ENCODE measurements around the gene USP7.

Gene USP7

DNA sequence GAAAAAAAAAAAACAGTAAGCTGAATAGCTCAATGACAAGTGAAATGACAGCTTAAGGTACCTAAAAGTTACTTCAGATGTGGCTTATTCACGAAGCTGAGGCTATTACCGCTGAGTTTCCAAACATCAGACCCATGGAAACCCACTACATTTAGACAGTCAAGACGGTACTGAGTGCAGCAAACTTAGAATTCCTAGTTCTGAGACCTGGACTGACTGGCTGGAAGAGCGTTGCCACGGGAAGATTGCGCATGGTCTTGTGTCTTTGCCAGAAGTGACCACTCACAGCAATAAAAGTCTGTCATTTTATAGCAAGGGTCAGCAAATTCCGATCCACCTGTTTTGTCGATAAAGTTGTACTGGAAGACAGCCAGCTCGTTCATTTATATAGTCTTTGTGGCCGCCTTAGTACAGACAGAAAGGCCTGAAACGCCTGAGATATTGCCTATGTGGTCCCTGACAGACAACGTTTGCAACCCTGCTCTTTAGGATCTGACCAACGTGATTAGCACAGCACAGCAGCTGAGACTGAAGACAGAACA is 62.3 kb downstream of the USP7 start:
- no peak for DNase-seq (ENCODE audit: low read depth in 2 of 2)

DNA sequence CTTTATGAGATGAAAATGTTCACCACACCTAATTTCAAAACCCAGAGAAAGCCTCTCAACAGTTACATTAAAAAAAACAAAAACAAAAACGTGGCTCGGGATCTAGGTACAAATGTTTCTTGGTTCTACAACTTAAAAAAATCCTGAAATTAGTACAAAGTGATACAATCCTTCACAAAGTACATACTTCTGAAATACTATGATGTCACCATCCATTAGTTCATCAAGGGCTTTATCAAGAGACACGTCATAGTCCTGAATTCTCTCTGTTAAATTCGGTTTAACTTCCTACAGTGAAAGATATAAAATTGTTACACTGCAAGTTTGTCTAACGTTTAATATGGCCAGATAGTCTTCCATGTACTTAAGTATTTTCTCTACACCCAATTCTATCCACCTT is 63.4 kb downstream of the USP7 start:
- no peak for DNase-seq (ENCODE audit: low read depth in 2 of 2)

DNA sequence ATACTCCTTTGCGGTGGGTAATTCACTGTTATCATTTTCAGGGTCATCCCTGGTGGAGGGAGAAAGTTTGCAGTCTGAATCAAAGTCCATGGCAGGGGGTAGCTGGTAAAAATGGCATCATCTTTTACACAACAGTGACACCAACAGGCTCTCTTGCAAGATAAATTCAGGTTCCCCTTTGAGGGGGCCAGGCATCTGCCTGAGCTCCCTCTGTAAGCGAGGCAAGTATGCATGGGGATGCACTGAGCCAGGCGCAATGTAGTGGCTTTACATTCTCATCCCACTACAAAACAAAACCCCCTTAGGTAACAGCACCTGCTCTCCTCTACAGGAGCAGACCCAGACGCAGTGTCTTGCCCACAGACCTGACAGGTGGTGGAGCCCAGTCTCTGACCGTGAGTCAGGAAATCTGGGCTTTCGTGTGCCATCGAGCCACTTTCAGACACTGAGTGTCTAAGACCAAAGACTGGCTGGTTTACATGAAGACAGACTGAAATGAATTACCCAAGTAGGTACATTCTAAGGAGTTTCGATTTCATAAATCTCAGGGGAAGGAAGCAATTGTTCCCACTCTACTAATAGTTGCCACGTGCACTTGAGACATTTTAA is 63.9 kb downstream of the USP7 start:
- DNase-seq (ENCODE audit: low read depth in 2 of 2) = no peak

DNA sequence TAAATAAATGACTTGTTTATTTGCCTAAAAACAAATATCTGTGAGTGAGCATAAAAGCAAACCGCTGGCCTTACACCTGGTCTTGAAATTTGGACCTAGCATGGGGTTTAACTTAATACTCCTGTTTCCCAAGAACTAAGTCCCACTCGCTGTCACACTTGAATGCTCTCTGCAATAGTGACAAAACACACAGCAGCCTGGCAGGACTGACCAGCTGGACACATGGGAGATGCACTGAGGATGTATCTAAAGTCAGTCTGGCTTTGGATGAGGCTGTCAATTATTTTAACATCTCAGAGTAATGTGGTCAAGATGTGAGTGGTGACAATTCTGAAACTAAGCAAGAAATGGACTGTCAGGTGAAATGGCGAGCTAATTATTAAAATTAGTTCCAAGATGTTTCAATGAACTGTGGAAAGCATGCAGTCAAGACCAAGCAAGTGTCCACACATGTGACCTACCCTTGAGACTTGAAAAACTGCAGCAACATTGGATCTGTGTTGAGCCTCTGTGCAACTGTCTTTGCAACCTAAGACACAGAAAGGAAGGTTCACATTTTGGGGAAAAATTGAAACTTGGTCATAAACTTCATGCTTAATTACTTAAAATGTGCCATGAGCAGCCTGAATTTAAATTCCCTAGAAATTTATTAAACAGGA is 64.9 kb downstream of the USP7 start:
- no peak for DNase-seq (ENCODE audit: low read depth in 2 of 2)

DNA sequence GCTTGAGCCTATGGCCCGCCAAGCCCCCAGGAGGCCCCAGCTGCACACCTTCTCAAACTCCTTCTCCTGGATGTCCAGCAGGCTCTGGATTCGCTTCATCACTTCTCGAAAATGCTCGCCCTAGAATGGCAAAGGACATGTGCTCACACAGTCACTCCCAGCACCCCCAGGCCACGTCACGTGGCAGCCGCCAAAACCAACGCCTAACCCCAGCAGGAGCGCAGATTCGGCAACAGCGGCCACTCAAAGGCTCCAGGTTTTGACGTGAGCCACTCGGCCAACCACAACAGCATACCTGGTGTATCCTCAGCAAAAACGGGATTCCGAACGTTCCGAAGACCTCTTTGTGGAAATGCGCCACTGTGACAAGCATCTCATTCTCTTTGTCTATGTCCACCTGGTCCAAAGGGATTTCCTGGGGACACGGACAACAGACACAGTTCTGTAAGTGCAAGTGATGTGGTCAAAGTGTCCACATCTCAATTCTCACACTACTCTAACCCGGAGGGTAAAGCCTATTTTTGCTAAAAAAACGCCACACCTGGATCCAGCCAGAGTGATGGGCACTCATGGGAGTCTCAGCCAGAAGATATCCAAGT is 68.9 kb downstream of the USP7 start:
- DNase-seq (ENCODE audit: low read depth in 2 of 2) = no peak

DNA sequence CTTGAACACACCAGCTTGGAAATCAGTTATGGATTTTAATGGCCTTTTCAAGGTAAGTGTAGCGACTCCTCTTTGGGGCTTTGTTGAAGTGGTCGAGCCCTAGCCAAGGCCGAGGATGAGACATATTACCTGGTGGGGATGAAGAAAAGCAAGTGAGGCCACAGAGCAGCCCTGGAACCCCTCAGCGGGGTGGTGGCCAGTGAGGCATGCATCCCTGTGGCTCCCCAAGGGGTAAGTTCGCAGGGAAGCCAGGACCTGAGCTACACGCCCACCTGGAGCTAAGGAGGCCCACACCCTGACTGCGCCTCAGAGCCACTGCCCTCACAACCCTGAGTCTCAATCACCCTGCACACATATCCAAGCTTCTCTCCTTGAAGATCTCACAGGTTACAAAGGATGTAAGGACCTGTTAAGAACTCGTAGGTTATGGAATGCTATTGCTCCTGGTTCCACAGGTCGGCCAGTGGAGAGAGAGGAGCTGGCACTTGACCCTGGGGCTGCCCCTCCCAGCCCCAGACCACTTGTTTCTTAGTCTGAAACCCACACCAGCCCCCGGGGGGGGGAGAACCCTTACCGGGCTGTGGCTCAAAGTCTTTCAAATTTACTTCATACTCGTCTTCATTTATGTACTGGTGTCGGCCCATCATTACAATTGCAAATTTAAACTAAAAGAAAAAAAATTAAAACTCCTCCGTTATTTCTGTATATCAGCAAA is 69.6 kb downstream of the USP7 start:
- no peak for DNase-seq (ENCODE audit: low read depth in 2 of 2)

DNA sequence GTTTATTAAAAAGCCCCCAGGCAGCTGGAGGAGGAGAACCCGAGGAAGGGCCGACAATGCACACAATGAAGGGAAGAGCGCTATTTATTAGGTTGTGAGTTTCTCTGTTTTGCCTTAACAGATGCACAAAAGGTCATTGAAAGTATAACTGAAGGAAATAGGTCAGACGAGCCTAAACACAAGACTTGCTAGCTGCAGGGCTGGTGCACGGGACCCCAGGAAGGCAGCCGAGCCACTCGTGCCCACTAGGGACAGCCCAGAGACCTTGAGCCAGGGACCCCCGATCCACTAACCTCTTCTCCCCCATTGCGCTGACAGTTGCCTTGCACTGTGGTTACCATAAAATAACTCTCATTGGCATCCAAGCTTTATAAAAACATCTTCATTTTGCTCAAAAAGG is 70.3 kb downstream of the USP7 start:
- DNase-seq (ENCODE audit: low read depth in 2 of 2) = no peak

DNA sequence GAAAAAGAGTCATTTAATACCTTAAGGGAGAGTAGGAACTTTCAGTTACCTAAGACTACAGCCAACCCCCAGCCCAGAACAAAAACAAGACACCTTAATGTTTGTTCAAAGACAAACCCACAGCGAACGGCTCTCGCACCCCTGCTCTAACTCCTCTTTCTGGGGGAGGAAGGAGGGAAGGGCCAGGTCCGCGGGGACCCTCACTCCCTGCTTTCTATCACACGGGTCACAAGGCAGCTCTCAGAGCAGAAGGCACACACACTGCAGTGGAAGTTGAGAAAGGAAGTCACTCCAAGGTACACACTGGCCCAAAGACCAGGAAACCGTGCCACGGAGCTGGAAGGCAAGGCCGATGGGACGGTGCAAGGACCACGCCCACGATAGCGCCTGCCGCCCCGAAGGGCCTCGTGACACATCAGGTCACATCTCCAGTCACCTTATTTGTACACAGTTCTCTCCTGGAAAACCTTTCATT is 71.6 kb downstream of the USP7 start:
- no peak for DNase-seq (ENCODE audit: low read depth in 2 of 2)

DNA sequence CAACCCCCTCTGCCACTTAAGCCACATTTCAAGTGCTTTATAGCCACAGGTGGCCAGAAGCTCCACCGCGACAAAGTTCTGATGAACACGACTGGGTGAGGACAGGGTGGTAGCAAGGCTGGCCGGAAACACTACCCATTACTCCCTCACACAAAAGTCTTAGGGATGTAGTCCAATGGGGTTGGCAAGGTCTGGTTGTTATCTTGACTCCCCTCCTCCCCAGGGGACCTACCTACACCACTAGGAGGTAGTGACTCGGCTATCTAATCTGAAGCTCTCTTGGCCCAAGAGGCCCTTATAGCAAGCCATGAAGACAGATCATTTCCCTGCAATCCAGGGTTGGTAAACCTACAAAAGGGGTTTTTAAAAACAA is 73.2 kb downstream of the USP7 start:
- DNase-seq (ENCODE audit: low read depth in 2 of 2) = no peak

DNA sequence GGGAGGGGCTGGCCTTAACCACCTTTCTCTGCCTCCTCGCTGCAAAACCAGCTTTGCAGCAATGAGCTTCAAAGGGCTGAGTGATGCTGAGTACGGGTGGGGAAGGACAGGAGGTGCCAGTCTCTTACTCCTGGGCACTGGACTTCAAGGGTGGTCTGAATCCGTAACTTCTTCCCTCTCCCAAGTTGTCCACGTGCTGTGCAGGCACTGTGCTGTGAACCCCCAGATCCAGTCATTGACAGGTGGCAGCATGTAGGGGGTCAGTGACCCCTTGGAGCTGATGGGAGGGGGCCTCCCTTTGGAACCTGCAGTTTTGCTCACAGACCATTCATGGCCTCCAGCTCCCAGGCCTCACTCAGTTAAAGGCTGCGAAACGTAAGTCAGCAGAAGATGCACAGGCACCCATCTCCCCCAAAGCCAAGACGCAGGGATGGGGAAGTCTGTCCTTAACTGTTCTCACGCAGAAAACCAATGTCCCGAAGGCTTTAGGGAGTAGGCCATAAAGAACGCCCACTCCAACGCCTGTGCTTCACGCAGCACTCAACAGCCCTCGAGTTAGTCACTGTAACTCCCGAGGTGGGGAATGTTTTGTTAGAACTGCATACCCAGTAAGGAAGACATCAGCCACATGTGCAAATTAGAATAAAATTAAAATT is 73.7 kb downstream of the USP7 start:
- DNase-seq (ENCODE audit: low read depth in 2 of 2) = no peak

DNA sequence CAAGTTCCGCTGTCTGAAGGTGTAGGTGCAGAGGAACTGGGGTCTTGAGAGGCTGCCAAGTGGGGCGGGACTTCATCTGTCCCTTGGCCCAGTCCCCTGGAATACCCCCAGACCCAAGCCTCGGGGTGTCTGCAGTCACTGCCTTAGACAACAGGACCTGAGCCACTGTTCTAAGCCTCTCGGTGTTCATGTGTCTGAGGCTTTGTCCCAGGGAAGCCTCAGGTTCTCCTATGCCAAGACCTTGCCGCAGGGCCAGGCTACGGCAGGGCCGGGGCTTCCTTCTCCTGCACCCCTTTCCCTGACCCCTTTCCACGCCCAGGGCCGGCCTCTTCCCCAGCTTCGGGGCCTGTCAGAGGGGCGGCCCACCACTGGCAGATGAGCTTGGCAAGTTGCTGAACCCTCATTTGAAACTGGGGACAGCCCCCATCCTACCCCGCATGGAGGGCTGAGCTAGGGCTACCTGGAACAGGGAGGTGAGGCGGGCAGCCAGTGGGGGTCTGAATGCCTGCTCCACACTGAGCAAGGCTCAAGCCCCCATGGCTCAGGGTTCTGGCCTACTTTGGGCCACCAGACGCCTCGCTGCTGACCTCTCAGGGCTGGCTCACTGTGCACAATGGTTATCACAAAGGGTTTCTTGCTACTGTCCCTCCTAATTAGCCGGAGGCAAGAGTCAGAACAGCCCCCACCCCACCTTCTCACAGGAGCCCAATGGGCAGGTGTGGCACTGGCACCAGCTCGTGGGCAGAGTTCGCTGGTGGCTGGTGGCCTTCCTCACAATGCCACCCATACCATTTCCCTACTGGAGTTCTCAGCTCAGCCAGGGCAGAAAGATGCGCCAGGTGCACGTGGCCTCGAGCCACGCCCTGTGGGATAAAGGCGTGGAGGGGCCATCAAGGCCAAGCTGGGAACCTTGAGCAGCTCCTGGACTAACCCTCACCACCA is 74.5 kb downstream of the USP7 start:
- no peak for DNase-seq (ENCODE audit: low read depth in 2 of 2)

DNA sequence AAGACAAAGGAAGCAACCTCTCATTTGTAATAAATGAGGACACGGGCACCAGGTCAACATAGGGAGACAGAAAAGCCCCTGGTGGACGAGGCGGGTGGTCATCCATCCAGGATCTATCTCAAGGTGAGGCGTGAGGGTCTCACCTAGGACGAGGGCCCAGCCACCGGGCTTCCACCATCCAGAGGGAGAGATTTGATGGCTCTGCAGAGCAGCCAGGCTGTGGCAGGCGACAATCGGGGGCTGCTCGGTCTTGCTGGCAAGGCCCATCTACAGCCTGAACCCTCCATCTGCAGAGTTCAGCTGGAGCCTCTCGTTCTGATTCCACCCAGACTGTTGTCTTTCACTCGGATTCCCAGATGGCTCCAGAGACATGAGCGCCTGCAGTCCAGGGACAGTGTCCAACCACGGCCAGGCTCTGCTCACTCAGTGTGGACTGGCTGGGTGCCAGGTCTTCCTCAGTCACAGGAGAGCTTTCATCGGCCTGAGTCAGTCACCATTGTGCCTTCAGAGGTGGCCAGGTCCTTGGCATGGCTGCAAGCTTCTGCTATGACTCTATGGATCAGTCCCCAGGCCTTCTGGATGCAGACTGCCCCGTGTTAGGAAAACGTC is 75.7 kb downstream of the USP7 start:
- DNase-seq (ENCODE audit: low read depth in 2 of 2) = no peak

DNA sequence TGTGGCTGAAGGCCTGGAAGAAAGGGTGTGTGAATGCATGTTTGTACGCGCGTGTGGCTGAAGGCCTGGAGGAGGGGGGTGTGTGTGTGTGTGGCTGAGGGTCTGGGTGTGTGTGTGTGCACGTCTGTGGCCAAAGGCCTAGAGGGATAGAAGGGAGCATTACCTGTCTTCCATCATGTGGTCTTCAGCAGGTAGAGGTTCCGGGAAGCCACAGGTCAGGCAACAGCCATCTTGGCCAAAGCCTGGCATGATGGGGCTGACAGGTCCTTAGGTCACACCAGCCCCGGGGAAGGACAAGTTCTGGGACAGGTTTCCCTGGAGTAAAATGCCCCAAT is 76.3 kb downstream of the USP7 start:
- no peak for DNase-seq (ENCODE audit: low read depth in 2 of 2)

DNA sequence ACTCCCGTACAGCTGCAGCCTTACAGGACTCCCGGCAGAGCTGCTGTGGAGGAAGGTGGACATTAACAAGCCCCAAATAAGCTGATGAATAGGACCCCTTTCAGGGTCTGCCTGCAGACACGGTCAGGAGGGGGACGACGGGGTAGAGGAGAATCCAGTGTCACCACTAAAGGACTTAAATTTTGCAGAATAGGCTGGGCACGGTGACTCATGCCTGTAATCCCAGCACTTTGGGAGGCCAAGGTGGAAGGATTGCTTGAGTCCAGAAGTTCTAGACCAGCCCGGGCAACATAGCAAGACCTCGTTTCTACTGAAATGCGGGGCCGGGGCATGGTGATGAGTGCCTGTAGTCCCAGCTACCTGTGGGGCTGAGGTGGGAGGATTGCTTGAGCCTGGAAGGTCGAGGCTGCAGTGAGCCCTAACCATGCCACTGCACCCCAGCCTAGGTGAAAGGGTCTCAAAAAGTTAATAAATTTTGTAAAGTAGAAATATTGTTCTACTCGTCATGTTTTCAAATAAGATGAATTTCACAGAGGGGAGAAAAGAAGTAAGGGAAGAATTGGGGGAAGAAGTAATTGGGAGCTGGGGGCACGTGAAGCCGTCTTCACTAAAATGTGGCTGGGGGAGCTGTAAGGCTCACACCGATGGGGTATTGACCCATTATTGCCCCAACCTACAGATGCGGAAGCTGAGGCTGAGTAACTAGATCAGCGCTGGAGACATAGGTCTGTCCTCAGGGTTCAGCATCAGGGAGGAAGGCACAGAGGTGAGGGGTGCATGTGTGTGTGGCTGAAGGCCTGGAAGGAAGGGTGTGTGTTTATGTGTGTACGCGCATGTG is 76.9 kb downstream of the USP7 start:
- no peak for DNase-seq (ENCODE audit: low read depth in 2 of 2)

DNA sequence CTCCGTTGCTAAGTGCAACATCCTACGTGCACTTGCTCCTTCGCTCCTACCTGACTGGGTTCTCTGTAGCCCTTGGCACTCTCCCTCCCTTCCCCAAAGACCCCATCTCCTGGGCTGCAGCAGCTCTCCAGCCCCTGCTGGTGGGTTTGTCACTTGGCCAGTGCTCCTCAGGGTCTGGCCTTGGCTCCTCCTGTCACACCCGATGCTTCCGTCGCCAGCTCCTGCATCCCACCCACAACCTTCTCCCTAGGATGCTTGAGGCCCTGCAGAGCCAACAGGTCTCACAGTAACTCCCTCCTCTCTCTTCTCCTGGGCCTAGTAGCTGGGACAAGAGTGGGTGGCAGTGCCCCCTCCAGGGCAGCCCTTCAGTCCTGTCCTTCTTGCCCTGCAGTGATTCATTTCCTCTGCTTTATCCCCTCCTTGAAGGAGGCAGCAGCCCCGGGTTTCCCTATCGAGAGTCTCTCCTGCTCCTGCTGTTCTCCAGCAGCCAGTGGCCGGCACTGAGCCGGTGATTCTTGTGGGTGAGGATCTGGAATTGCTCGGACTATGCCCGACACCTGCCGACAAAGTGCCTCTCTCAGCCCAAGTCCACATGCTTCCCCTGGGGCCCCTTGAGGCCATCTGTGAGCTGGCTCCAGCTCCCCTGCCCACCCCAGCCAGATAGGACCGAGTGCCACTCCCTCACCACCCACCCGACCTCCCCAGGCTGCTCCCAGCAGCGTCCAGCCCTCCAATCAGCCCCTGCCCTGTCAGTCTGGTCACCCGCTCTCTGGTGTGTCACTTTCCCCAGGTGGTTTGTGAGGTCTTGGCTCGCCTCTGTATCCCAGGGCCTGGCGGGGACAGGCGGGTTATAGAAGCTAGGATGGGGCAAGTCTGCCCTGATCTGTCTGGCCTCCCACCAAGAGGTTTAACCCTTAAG is 77.8 kb downstream of the USP7 start:
- no peak for DNase-seq (ENCODE audit: low read depth in 2 of 2)

DNA sequence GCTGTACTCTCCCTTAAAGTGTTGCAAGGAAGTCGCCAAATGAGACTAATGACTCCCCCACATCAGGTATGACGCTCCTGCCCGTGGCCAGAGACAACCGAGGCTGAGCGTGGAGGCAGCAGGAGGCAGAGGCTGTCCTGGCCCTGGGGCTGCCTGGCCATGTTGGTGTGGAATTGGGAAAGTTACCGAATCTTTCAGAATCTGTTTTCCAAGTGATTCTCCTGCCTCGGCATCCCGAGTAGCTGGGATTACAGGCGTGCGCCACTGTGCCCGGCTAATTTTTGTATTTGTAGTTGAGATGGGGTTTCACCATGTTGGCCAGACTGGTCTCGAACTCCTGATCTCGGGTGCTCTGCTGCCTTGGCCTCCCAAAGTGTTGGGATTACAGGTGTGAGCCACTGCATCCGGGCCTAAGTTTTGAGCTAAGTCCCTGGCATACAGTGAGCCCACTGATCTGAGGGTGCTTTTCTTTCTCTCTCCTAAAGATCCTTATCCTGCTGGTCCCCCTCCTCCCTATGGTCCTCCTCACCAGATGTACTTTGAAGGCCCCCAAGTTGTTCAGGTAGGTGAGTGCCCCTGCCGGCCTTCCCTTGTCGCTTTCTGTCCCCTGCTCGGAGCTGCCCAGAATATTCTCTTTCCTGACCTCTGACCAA is 80.9 kb downstream of the USP7 start:
- no peak for DNase-seq (ENCODE audit: low read depth in 2 of 2)

DNA sequence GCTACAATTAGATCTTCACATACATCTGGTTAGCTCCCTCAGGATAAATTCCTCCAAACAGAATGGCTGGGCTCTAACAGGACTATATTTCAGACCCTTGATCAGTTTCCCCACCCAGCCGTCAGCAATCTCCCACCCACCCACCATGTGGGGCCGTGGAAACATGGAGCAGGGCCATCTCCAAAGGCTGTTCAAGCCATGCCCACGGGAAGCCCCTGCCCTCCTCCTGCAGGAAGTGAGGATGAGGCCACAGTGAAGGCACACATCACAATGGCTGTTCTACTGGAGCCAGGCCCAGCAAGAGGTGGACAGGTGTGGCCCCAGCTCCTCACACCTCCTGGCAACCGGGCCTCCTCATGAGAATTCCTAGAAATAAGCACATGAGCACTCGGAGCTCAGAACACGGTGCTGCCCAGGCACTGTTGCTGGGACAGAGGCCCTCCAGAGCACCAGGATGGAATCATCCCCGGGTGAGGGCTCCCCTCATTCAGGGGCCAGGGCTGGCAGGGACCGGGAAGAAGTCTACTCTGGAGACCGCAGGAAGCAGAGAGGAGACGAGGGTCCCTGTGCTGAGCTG is 81.6 kb downstream of the USP7 start, which contains the start of gene LITAFD:
TSS of gene LITAFD (plus strand) at position 311 of the 577 bp plus-strand sequence. CDS start 2,005 bp downstream, outside the sequence.
- no peak for DNase-seq (ENCODE audit: low read depth in 2 of 2)
